Lung (tissue), 12 donors: ENCODE results near the gene PPIP5K2. TPM values are rescaled to one million over a fixed set of nuclear protein-coding genes. Genes with fewer than 3 reads are reported as not detected.
A peak's percentile ranks its signal among the peaks of the same experiment; 100 is the strongest.

Source experiments
- ATAC-seq: fragments of 200-7000 bp; cut with Tn5 transposase; one replicate; pipeline ENCODE4 v1.9.1; 2020; ENCODE audit warnings: moderate number of reproducible peaks; ENCODE audit not compliant: insufficient read depth, low FRiP score
- DNase-seq, 3 donors: peaks; one replicate each; pipeline ENCODE4 v3.0.0-alpha.2; 2013 to 2017
- H3K27ac ChIP-seq, 2 donors: one replicate each; pipeline ENCODE4 v1.5.1; 2013; ENCODE audit warnings: mild to moderate bottlenecking in 2 of 2, moderate library complexity in 2 of 2, control low read depth in 1 of 2, inconsistent platforms in 1 of 2, low read depth in 1 of 2, low read length in 1 of 2
- H3K27me3 ChIP-seq, 3 donors: one replicate each; pipeline ENCODE4 v1.5.1; 2013; ENCODE audit warnings: low read length in 2 of 3; ENCODE audit not compliant: control insufficient read depth in 3 of 3, insufficient read depth in 3 of 3
- H3K36me3 ChIP-seq, 4 donors: one replicate each; pipeline ENCODE4 v1.5.1; 2013; ENCODE audit warnings: low read length in 4 of 4, mild to moderate bottlenecking in 1 of 4, moderate library complexity in 1 of 4; ENCODE audit not compliant: control insufficient read depth in 4 of 4, insufficient read depth in 4 of 4
- H3K4me1 ChIP-seq, 5 donors: one replicate each; pipeline ENCODE4 v1.5.1; 2013; ENCODE audit warnings: low read length in 5 of 5, mild to moderate bottlenecking in 2 of 5, moderate library complexity in 1 of 5; ENCODE audit not compliant: control insufficient read depth in 5 of 5, insufficient read depth in 5 of 5
- H3K4me3 ChIP-seq: one replicate; pipeline ENCODE4 v1.5.1; 2013; ENCODE audit warnings: mild to moderate bottlenecking, control low read depth, moderate library complexity
- H3K9ac ChIP-seq, 2 donors: one replicate each; pipeline ENCODE4 v1.5.1; 2013; ENCODE audit warnings: low read length in 2 of 2, control low read depth in 1 of 2; ENCODE audit not compliant: insufficient read depth in 1 of 2
- H3K9me3 ChIP-seq, 4 donors: one replicate each; pipeline ENCODE4 v1.5.1; 2013; ENCODE audit warnings: low read length in 3 of 4, mild to moderate bottlenecking in 1 of 4, moderate library complexity in 1 of 4; ENCODE audit not compliant: control insufficient read depth in 4 of 4, insufficient read depth in 3 of 4
- WGBS, 2 donors: extraction: QIAGEN DNeasy Blood & Tissue Kit; methylation state at CpG; one replicate each; pipeline ENCODE4 v1.1.7; 2013; 5-methylcytosine and 5-hydroxymethylcytosine counted together
- polyA plus RNA-seq, 2 donors: library from polyadenylated mRNA; stranded (reverse); fragments of 200-250 nt; gene quantifications; one replicate each; pipeline ENCODE4 v1.2.1, GENCODE V29; 2013
- total RNA-seq, 2 donors: library from RNA; depleted of rRNA in 1 of 2; stranded (reverse); fragments of >200 nt in 1 of 2; gene quantifications; one replicate each; pipeline ENCODE4 v1.2.1, GENCODE V29; 2014 to 2021
- TF ChIP-seq, protein P1 (sequence below): IDR thresholded peaks from 2 replicates; pipeline ENCODE4 v1.5.1; 2012; ENCODE audit warnings: mild to moderate bottlenecking; ENCODE audit errors: control extremely low read depth, extremely low read depth
- donor health status: control.
- donor health status: control.
- donor health status: Bipolar disorder and iron deficiency.
- donor health status: healthy.
- donor health status: DM: yes; HTN: yes; CAD: no.

The PPIP5K2 gene
- total and polyA plus RNA-seq, 4 donors: 15.4 to 109 (median 33.5) TPM

DNA sequence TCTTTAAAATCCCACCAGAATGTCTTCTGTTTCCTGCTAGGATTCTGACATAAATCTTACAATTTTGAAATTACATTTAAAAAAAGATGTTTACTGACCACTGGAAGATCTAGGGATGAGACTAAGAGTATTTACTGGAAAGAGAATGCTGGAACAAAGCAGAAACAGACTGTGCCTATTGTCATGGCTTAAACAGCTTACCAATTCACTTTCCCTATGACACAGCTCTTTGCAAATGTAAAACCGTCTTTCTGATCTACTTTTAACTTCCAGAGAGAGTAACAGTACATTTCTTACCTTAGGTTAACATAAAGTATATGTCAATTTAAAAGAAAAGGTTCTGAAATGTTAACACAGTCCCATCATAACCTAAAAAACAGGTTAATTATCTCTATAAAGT is 10.8 kb upstream of the PPIP5K2 start:
- Histone ChIP-seq H3K27me3 (no peaks in the 10 kb centered on the region), H3K4me3 (no peak overlapping the region), H3K9ac (no peak overlapping the region), H3K36me3 (peaks cover 0 to 1% (median 0%) of the 10 kb centered on the region in 4 donors), H3K9me3 (no peaks in the 10 kb centered on the region), H3K4me1 (peaks cover 0 to 7% (median 0%) of the 10 kb centered on the region in 5 donors), H3K27ac (no peak overlapping the region)
- TF ChIP-seq, protein P1, sequence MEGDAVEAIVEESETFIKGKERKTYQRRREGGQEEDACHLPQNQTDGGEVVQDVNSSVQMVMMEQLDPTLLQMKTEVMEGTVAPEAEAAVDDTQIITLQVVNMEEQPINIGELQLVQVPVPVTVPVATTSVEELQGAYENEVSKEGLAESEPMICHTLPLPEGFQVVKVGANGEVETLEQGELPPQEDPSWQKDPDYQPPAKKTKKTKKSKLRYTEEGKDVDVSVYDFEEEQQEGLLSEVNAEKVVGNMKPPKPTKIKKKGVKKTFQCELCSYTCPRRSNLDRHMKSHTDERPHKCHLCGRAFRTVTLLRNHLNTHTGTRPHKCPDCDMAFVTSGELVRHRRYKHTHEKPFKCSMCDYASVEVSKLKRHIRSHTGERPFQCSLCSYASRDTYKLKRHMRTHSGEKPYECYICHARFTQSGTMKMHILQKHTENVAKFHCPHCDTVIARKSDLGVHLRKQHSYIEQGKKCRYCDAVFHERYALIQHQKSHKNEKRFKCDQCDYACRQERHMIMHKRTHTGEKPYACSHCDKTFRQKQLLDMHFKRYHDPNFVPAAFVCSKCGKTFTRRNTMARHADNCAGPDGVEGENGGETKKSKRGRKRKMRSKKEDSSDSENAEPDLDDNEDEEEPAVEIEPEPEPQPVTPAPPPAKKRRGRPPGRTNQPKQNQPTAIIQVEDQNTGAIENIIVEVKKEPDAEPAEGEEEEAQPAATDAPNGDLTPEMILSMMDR: no peak
- 87 to 89% methylated on average over 1 of the region's 1 CpG for WGBS, 2 donors
- ATAC-seq (no peak), DNase-seq (no peak)

DNA sequence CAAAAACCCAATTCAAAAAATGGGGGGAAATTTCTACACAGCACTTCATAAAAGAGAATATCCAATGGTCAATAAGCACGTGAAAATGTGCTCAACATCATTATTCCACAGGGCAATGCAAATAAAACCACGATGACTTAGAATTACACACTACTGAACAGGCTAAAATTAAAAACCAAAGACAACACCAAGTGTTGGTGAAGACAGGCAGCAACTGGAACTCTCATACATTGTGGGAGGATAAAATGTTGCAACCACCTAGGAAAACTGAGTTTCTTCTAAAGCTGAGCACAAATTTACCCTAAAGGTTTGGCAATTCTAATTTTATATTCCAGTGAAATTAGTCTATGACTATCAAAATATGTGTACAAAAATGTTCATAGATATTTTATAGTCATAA is 9.7 kb upstream of the PPIP5K2 start:
- Histone ChIP-seq H3K36me3 (no peaks in the 10 kb centered on the region), H3K4me3 (no peak overlapping the region), H3K9me3 (no peaks in the 10 kb centered on the region), H3K27me3 (no peaks in the 10 kb centered on the region), H3K4me1 (peaks cover 0 to 7% (median 0%) of the 10 kb centered on the region in 5 donors), H3K9ac (no peak overlapping the region), H3K27ac (no peak overlapping the region)
- DNase-seq: no peak
- WGBS, 2 donors: 96 to 99% methylated on average over 2 of the region's 2 CpGs
- TF ChIP-seq, protein P1: no peak
- ATAC-seq: no peak

DNA sequence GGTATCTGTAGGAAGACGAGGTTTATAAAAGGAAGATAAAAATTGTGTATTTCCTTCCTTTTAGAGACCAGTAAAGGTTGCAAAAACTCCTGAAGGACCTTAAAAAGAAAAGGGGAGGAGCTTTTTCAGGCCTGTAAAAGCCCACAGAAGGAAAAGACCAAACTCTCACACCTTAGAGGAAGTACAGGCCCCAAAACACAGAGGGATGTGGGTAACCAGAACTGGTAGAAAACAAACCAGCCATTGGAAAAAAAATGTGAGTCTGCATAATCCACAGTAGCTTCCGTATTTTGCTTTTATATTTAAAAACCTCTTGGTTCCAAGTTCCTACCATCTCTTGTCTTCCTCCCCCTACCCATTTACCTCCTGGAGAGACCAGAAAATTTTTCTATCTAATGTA is 8.6 kb upstream of the PPIP5K2 start:
- Histone ChIP-seq H3K9me3 (no peaks in the 10 kb centered on the region), H3K4me3 (no peak overlapping the region), H3K27ac (peak overlapping the region in 1 of 2 donors; percentile 29), H3K36me3 (no peaks in the 10 kb centered on the region), H3K4me1 (peaks cover 0 to 7% (median 0%) of the 10 kb centered on the region in 5 donors), H3K9ac (no peak overlapping the region), H3K27me3 (no peaks in the 10 kb centered on the region)
- TF ChIP-seq, protein P1: no peak
- 30 to 64% methylated on average over 2 of the region's 2 CpGs for WGBS, 2 donors
- DNase-seq: no peak
- ATAC-seq: no peak

DNA sequence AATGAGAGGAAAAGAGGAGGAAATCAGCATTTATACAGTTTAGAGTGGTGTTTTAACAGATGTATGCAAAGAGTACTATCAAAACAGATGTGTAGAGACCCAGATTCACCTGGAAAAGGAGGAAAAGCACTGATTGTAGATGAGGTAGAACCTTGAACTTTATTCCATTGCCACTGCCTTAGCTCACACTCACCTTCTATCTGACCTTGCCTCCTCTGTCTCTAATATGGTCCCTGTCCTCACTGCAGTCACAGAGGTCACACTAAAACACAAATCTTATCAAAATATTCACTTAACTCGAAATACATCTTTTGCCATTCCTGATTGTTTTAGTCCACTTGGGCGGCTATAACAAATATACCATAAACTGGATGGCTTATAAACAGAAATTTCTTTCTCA is 7.2 kb upstream of the PPIP5K2 start:
- ATAC-seq (no peak), DNase-seq (no peak)
- H3K9ac ChIP-seq: no peak overlapping the region
- H3K4me3 ChIP-seq: no peak overlapping the region
- no peak overlapping the region for H3K27ac ChIP-seq
- TF ChIP-seq, protein P1: no peak
- H3K27me3 ChIP-seq: no peaks in the 10 kb centered on the region
- WGBS, 2 donors: 95 to 99% methylated on average over 2 of the region's 2 CpGs
- H3K9me3 ChIP-seq: no peaks in the 10 kb centered on the region
- H3K4me1 ChIP-seq: peaks cover 0 to 7% (median 4%) of the 10 kb centered on the region in 5 donors
- H3K36me3 ChIP-seq: no peaks in the 10 kb centered on the region
